HG03097 (cell line): ENCODE results near the gene STAC3.

Experiments
- ATAC-seq: cut with Tn5 transposase; IDR thresholded peaks from one replicate; pipeline ENCODE4 v1.9.1; 2021; ENCODE audit not compliant: unreplicated experiment, low FRiP score

Gene STAC3

DNA sequence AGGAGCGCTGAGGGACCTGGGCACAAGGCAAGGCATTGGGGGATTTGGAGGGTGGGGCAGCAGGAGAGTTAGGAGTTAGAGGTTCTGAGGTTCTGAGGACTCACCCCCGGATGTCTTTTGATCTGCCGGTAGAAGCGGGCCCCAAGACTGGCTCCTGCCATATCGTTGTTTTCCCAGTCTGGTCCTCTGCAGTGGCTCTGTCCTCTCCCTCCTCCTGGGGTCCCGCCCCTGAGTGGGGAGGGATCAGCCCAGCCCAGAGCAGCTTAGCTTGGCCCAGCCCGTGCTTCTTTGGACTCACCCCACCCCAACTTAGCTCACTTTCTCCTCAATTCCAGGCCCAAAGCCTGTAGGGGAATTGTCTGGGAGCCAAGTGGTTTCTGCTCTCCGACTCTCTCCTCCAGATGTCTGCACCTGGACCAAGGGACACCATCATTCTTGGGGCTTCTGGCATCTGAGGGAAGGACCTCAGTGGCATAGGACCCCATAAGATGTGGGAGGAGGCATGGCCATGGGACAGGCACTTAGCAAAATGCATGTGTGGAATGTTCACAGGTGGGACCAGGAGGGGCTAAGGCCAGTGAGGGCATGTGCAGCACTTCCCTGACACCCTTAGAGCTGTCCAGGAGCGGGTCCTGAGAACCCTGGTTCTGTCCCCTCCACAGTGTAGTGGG is 13.9 kb downstream of the STAC3 start:
- ATAC-seq = no peak

DNA sequence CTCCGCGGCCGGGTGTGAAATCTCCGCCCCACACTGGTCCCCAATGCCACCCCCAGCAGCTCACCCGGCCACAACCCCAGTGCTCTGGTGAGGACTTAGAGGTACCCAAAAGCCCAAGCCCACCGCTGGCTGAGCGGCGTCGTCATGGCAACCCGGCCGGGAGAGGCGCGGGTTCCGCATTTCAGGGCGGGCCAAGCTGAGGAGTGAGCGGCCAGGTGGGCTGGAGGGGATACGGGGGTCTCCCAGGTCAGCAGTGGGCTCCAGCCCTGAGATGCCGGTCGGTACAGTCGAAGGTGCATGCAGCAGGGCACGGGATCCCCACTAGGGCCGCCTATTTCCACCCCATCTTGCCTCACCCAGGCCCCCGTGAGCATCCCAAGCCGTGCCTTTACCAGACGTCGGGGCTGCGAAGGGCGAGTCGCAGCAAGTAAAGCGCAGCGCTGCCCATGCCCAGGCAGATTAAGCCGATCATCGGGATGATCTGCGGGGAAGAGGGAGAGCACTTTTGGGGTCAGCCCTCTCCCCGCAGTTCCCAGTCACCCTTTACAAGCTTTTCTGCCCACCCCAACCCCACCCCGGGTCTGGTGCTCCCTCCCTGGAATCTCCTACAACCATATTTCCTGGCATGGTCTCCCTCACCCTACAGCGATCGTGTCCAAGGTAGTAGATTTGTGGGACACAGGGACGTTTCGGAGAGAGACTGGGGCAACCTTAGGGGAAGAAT is 14.6 kb downstream of the STAC3 start:
- no peak for ATAC-seq

DNA sequence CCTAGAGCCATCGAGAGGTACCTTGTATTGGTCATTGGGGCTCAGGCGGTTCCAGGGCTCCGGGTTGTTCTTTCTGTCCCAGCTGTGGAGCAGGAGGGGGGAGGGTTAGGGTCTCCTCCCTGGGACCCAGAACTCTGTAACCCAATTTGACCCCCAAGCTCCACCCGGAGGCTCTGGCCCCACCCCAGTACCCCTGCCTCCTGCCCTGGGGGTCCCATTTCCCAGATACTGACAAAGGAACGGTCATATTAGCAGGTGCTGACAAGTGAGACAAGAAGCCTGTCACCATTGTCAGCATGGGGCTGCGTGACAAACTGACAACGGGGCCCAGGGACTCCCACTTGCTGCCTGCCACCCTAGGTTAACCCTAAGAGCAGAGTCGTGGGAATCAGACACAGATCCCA is 15.3 kb downstream of the STAC3 start:
- ATAC-seq = no peak

DNA sequence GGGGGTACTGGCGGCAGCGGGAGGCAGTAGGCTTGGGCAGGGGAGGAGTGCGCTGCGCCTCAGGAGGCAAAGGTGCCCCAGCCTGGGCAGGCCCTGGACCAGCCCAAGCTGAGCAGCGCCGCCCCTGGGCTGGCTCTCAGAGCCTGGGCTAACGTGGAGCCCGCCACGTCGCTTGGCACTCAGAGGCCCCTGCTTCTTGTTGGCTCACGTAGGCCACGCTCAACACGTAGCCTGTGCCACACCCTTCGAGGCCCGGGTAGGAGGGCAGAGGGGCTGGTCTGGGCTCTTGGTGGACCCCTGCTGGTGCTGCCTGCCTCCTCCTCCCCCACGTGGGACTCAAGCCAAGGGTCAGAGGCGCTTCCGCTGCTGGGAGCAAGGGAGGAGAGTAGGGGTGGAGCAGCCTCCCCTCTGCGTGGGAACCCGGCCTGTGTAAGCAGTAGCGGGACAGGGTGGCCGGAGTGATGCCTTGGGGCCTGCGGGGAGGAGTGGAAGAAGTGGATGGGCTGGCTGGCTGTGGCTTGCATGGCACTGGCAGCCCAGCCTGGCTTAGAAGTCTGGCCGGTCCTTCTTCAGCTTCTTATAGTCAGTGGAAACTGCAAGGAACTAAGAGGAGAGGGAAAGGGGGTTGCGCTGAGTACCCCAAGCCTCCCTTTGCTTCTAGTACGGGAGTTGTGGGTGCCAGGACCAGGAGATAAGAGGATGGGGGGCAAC is 15.8 kb downstream of the STAC3 start:
- no peak for ATAC-seq

DNA sequence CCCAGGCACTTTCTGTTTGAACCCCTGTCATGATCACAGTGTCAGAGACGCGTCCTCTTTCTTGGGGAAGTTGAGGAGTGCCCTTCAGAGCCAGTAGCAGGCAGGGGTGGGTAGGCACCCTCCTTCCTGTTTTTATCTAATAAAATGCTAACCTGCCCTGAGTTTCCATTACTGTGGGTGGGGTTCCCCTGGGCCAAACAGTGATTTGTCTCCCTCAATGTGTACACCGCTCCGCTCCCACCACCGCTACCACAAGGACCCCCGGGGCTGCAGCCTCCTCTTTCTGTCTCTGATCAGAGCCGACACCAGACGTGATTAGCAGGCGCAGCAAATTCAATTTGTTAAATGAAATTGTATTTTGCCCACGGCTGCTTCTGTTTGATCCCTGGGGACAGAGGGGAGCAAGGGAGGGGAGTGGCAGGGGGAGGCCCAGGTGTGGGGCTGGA is 16.4 kb downstream of the STAC3 start:
- ATAC-seq = no peak

DNA sequence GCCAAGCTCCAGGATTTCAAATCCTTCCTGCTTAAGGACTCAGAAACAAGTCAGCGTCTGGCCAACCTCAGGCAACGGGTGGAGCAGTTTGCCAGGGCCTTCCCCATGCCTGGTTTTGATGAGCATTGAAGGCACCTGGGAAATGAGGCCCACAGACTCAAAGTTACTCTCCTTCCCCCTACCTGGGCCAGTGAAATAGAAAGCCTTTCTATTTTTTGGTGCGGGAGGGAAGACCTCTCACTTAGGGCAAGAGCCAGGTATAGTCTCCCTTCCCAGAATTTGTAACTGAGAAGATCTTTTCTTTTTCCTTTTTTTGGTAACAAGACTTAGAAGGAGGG is 16.8 kb downstream of the STAC3 start:
- no peak for ATAC-seq

DNA sequence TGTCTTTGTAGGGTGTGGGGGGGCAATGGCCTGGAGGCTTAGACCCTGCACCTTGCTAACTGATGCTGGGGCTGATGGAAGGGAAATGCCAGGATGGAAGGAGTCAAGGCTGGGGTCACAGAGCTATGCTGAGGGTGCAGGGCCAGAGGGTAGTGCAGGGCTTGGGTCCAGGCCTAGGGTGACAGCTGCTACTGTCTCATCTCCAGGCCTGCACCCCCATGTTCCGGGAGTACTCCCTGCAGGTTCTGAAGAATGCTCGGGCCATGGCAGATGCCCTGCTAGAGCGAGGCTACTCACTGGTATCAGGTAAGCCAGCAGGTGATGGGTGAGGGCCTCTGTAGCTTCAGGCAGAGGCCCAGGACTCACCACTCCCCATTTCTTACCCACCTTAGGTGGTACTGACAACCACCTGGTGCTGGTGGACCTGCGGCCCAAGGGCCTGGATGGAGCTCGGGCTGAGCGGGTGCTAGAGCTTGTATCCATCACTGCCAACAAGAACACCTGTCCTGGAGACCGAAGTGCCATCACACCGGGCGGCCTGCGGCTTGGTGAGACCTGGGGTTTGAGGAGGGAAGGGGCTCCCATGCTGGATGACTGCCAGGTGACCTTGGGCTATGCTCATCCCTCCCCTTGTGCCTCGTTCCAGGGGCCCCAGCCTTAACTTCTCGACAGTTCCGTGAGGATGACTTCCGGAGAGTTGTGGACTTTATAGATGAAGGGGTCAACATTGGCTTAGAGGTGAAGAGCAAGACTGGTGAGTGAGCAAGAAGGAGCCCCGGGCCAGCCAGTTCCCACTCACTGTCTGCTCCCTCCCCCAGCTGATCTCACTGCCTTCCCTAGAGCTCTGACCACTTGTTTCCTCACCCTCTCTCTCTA is 17.4 kb downstream of the STAC3 start:
- ATAC-seq = no peak

DNA sequence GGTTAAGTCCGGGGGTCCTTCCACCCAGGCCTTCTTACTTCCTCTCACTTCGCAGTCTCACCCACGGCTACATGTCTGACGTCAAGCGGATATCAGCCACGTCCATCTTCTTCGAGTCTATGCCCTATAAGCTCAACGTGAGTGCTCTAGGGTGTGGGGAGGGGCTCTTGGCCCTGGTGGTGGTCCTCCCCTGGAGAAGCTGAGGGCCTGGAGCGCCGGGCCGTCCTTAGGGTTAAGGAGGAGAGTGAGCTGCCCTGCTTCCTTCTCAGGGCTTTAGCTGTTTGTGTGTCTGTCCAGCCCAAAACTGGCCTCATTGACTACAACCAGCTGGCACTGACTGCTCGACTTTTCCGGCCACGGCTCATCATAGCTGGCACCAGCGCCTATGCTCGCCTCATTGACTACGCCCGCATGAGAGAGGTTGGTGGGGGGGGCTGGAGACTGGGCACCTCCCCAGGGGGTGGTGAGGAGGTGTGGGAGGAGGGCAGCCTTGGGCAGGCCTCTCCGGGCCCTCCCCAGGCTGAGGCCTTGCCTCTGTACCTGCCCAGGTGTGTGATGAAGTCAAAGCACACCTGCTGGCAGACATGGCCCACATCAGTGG is 18.7 kb downstream of the STAC3 start:
- no peak for ATAC-seq

DNA sequence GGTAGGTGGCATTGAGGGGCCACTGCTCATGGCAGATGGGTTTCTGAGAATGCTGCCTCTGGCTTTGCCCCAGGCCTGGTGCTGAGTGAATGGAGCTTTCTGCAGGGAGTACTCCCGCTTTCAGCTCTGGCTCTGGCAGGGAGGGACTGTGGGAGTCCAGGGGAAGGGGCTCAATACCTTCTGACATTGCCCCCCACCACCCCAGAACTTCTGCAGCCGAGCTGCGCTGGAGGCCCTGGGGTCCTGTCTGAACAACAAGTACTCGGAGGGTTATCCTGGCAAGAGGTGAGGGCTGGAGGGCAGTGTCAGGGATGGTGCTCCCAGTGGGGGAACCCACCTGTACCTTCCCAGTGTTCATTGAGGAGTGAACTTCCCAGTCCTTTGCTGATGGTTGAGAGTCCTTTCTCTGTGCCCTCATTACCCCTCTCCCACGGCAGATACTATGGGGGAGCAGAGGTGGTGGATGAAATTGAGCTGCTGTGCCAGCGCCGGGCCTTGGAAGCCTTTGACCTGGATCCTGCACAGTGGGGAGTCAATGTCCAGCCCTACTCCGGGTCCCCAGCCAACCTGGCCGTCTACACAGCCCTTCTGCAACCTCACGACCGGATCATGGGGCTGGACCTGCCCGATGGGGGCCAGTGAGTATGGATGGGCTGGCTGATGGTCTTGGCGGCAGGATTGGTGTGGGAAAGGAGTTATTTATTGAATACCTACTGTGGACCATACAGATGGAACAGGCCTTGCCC is 19.5 kb downstream of the STAC3 start:
- no peak for ATAC-seq

DNA sequence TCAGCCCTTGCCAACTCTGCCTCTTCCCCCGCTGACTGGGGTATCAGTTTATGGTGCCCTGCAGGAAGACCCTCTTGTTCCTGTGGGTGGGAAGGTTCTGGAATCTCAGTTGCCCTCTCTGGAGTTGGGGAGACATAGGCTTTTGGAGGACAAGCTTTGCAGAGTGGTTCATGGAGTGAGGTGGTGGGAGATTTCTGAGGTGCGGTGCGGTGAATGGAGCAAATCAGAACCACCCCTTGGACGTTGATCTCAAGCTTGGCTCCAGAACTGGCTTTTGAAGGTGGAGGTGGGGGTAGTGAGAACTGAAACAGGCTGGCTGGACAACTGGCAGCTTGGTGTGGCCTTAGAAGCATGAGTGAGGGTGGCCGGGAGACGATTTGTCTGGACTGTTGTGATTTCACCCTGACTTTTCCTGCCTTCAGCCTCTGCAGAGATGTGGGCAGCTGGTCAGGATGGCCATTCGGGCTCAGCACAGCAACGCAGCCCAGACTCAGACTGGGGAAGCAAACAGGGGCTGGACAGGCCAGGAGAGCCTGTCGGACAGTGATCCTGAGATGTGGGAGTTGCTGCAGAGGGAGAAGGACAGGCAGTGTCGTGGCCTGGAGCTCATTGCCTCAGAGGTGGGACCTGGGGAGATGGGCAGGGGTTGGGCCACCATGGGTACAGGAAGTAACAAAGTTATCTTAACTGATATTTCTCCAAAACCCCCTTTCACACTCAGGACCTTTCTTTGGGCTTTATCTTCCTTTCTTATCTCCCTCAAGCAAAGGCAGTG is 20.4 kb downstream of the STAC3 start:
- no peak for ATAC-seq

DNA sequence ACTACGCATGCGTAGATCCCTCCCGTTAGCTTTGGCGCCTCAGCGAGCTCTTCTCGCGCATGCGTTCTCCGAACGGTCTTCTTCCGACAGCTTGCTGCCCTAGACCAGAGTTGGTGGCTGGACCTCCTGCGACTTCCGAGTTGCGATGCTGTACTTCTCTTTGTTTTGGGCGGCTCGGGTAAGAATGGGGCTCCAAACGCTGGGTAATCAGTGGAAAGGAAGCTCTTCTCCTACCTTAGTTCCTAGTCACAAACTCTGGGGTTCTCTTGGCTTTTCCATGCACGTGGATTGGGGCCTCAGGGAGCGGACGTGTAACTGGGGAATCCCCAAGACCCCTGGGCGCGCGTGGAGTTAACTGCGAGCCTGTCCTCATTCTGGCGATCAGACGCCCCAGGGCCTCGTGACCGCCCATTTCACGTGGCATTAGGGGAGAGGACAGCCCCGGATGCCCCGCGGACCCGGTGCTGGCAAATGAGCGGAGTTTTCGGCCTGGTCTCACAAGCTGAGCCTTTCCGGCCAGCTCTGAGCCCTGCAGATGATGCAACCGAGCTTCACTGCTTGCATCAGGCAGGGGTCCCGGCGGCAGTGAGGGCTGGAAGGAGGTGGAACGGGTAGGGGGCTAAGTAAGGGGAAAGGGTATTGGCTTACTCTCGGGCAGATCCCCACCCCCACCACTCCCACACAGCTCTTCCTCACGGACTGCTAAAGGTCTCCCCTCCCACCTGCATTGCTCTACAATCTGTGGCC is 21.2 kb downstream of the STAC3 start, which contains the start of gene SHMT2:
SHMT2 (plus strand) TSS at position 78 of the 747 bp plus-strand sequence; CDS start at position 146, 68 bp downstream.
- peak; percentile 51 for ATAC-seq

DNA sequence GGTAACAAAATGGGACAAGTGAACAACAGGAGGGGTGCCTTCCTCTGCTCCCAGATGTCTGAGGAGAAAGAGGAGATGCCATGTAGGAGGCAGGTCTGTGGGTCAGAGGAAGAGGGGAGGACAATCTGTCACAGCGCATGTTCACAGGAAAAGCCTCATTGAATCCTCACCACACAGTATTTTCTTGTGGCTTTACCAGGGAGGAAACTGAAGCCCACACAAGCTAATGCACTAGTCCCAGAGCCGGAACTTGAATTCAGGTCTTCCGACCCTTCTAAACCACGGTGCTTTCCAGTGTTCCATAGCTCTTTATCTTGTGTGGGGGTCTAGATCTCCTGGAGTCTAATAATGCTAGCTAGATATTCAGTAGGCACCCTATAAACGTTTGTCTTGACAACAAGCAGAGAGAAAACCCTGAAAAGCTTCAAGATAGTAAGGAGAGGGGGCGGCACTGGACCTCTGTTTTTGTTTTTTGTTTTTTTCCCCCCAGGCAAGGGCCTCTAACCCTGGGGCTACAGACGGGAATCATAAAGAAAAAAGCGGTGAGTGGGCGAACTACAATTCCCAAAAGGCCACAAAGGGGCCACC is 21.8 kb downstream of the STAC3 start:
- ATAC-seq = peak; percentile 14

DNA sequence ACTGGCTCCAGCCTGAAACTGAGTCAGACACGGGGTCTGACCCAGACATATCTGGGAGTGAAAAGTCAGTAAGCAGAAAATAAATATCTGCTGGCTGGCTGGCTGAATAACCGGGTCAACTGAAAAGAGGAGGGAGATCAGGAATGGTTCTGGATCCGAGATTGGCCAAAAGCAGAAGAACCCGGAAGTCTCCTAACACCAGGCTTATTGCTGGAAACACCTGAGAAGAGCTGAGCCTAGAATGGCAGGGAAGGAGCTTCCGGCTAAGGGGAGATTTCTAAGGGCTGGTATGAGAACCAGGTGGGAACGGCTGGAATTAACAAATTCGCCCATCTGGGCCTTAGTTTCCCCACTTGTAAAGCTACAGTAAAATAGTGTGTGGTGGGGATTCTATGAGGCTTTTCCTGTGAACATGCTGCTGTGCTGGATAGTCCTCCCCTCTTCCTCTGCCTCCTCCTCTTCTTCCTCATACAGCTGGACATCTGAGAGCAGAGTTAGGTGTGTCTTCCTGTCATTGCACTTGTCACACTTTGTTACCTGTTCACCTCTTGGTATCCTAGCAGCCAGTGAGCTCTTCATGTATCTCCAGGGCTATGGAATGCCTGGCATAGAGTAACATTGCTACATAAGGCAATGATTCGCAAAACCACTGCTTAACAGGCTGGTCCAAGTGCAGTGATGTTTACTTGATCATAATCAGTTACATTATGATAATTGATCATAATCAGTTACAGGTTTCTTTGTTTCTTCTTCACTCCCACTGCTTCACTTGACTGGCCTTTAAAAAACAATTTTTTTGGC is 23.5 kb downstream of the STAC3 start:
- no peak for ATAC-seq

DNA sequence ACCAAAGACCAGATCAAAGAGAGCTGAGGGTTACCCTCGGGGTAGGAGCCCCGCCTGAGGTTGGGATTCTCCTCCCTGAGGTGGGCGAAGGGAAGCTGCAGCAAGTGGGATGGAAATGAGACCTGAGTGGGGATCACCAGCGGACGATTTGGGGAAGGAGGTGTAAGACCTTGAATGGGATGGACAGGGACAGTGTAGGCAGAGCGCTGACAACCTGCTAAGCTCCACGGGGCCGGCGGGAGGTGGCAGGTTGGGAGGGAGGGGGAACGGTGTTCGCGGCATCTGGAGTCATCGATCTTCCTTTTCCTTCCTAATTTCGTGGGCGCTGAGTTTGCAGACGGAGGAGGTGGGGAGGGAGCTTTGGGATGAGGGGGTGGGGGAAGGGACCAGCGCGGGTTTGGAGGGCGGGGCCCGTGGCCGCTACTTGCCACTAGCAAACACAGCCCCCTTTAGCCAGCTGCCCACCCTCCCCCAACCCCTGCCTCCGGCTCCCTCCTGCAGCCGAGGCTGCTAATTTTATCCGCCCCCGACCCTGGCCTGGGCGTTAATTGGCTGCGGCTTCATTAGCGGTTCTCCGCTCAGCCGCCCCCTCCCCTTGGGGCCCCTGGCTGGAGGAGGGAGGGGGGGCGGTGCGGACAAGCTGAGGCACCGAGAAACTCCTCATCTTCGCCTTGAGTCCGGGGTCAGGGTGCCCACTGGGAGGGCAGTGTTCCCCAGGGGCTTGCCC is 24.2 kb downstream of the STAC3 start:
- ATAC-seq = no peak

DNA sequence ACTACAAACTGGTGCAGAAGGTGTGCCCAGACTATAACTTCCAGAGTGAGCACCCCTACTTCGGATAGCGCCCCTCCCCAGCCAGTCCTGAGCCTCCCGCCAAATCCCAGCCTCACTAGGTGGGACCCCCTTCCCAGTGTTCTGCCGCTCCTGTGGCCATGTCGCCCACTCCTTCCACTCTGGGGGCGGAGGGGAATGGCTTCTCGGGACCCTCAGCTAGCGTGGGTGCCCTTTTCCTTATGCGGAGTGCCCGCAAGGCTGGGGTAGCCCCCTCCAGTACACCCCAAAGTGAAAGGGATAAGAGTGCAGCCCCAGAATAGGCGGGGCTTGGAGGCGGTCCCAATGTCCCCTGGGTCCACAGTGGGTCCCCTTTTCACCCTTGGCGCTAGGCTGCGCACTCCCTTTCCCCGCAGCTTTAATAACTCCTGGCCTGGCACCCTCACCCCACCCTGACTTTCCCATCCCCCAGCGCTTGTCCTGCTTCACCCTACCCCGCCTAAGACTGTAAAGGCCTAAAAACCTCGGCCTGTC is 25.2 kb downstream of the STAC3 start:
- ATAC-seq = no peak
